Common myeloid progenitor, CD34-positive (primary cell): Measurements from ENCODE around the gene KCTD10.
A peak's percentile ranks its signal among the peaks of the same experiment; 100 is the strongest.

Experiments used
- CTCF ChIA-PET: fragments of 350-600 bp; sonication (Branson Sonifier 250); formaldehyde crosslinking; loops from one replicate; lab custom pipeline; 2021; ENCODE audit warnings: antibody characterized with exemption; lab: Charles Lee
- POLR2A ChIA-PET: fragments of 350-600 bp; sonication (Branson Sonifier 250); formaldehyde crosslinking; loops from one replicate; lab custom pipeline; 2021; ENCODE audit warnings: antibody characterized with exemption; lab: Charles Lee
- DNase-seq, 3 donors: peaks; one replicate each; pipeline versions ENCODE4 v3.0.0 to v3.0.0-alpha.2; 2013
- H3K27ac ChIP-seq, 2 experiments: 1 replicate in 1 of 2; 2 replicates in 1 of 2; pipeline ENCODE4 v1.7.0; 2013; ENCODE audit warnings: inconsistent platforms in 2 of 2, low read length in 2 of 2, mild to moderate bottlenecking in 2 of 2, low read depth in 1 of 2, moderate library complexity in 1 of 2; ENCODE audit not compliant: severe bottlenecking in 2 of 2, insufficient read depth in 1 of 2, poor library complexity in 1 of 2
- H3K27me3 ChIP-seq, 5 experiments: replicated peaks in 2 of 5; 1 replicate in 3 of 5; 2 replicates in 2 of 5; pipeline versions ENCODE4 v1.6.1 to v1.7.0; 2013; ENCODE audit warnings: low read length in 4 of 5, mild to moderate bottlenecking in 2 of 5, moderate library complexity in 2 of 5, inconsistent platforms in 1 of 5; ENCODE audit not compliant: insufficient read depth in 5 of 5, control insufficient read depth in 4 of 5
- H3K36me3 ChIP-seq, 4 experiments: 1 replicate in 2 of 4; 2 replicates in 2 of 4; pipeline versions ENCODE4 v1.6.1 to v1.7.0; 2013; ENCODE audit warnings: low read length in 3 of 4, control low read depth in 1 of 4, mild to moderate bottlenecking in 1 of 4; ENCODE audit not compliant: control insufficient read depth in 4 of 4, insufficient read depth in 4 of 4
- H3K4me1 ChIP-seq, 4 experiments: 1 replicate in 3 of 4; 2 replicates in 1 of 4; pipeline versions ENCODE4 v1.6.1 to v1.7.1; 2013; ENCODE audit warnings: low read length in 3 of 4, mild to moderate bottlenecking in 3 of 4, control low read depth in 1 of 4, inconsistent platforms in 1 of 4, moderate library complexity in 1 of 4; ENCODE audit not compliant: control insufficient read depth in 4 of 4, insufficient read depth in 4 of 4; ENCODE audit errors: control extremely low read depth in 1 of 4
- H3K4me3 ChIP-seq, 7 experiments: 1 replicate in 4 of 7; 2 replicates in 3 of 7; pipeline versions ENCODE4 v1.5.1 to v1.7.0; 2013; ENCODE audit warnings: mild to moderate bottlenecking in 7 of 7, low read length in 6 of 7, moderate library complexity in 6 of 7, inconsistent platforms in 2 of 7, low read depth in 2 of 7, control low read depth in 1 of 7; ENCODE audit not compliant: insufficient read depth in 4 of 7, control insufficient read depth in 1 of 7; ENCODE audit errors: extremely low read depth in 1 of 7
- H3K9me3 ChIP-seq, 5 experiments: 1 replicate in 4 of 5; 2 replicates in 1 of 5; pipeline versions ENCODE4 v1.6.1 to v1.7.1; 2013; ENCODE audit warnings: low read length in 4 of 5, mild to moderate bottlenecking in 2 of 5, inconsistent platforms in 1 of 5, low read depth in 1 of 5, moderate library complexity in 1 of 5; ENCODE audit not compliant: control insufficient read depth in 4 of 5, insufficient read depth in 2 of 5; ENCODE audit errors: control extremely low read depth in 1 of 5
- WGBS: methylation state at CpG from one replicate; pipeline ENCODE4 v1.1.5; 2013; ENCODE audit not compliant: insufficient coverage; 5-methylcytosine and 5-hydroxymethylcytosine counted together

Gene KCTD10

DNA sequence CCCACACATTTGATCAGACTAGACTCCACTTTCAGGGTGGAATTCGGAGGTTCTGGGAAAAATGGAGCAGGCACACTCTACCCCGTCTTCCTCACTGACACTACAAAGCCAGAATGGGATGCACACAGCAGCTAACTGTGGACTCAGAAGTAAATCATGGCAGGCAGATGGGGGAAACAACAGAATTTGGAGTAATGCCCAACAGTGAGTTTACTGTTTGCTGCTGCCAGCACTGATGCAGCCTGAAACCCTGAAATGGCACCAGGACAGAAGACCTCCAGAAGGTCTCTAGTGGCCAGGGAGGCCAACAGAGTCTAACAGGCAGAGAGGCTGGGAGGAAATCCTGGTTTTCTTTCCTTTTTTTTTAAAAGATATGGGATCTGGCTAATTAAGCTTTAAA lies 24.6 kb downstream of the KCTD10 start:
- Histone ChIP-seq H3K4me1 (no peaks in the 10 kb centered on the region), H3K9me3 (no peaks in the 10 kb centered on the region), H3K36me3 (peaks cover 4 to 89% (median 54%) of the 10 kb centered on the region in 4 experiments), H3K27me3 (no peaks in the 10 kb centered on the region), H3K4me3 (no peak overlapping the region), H3K27ac (no peak overlapping the region)
- ChIA-PET CTCF (interaction anchor here (1.9 kb wide), 1 partner anchor 13 kb away, joined by 4 read pairs; no protein-coding TSS in a partner anchor), POLR2A (no interaction called here)
- WGBS: 100% methylated on average over 2 of the region's 2 CpGs
- DNase-seq: no peak

- ChIA-PET POLR2A (no interaction called here), CTCF (interaction anchor here (1.4 kb wide), 1 partner anchor 8 kb away, joined by 3 read pairs; no protein-coding TSS in a partner anchor)
- no peaks in the 10 kb centered on the region for H3K4me1 ChIP-seq
- no peak overlapping the region for H3K27ac ChIP-seq
- WGBS: 97% methylated on average over 17 of the region's 23 CpGs
- no peak overlapping the region for H3K4me3 ChIP-seq
- no peak for DNase-seq
- H3K27me3 ChIP-seq: no peaks in the 10 kb centered on the region
- peaks cover 6 to 87% (median 52%) of the 10 kb centered on the region in 4 experiments for H3K36me3 ChIP-seq
- H3K9me3 ChIP-seq: no peaks in the 10 kb centered on the region
These were observed 25.7 kb downstream of the KCTD10 start for GRCh38 chr12:109451400-109451799.

- DNase-seq: no peak
- H3K9me3 ChIP-seq: no peaks in the 10 kb centered on the region
- WGBS: 100% methylated on average over 4 of the region's 4 CpGs
- H3K27ac ChIP-seq: no peak overlapping the region
- H3K4me3 ChIP-seq: no peak overlapping the region
- H3K4me1 ChIP-seq: no peaks in the 10 kb centered on the region
- H3K27me3 ChIP-seq: no peaks in the 10 kb centered on the region
- CTCF ChIA-PET: interaction anchor here (1.2 to 2.1 kb wide), 5 partner anchors 8 to 18 kb away, joined by 3 to 11 read pairs (median 3); no protein-coding TSS in a partner anchor
- POLR2A ChIA-PET: no interaction called here
- peaks cover 6 to 84% (median 47%) of the 10 kb centered on the region in 4 experiments for H3K36me3 ChIP-seq
These were observed 26.1 kb downstream of the KCTD10 start for GRCh38 chr12:109450980-109451379.

DNA sequence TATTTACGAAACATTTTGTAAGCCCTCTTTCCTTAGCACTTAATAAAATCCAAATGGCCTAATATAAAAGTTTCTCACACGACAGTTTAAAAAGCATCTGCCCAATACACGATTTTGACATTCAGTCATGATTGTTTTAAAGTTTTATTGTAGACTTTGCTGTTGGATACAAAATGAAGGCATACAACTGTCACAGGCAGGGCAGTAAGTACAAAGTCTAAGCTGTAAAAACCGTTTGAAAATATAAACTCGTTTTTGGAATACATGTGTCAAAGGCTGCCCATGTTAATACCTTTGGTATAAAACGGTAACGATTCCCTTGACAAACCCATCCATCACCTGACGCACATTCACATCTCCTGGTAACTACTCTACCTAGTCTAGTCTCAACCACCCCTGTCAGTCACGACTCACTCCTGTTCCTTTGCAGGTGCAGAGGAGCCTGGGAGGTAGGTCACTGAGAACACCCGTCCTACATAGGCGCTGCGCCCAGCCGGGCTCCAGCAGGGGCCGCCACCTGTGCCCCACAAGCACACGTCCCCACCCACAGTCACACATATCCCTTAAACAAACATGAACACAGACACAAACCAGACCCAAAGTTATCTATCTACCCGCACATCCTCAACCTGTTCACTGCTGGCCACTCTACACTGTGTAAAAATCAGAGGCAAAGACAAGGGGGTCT lies 27.1 kb downstream of the KCTD10 start:
- Histone ChIP-seq H3K27me3 (no peaks in the 10 kb centered on the region), H3K9me3 (no peaks in the 10 kb centered on the region), H3K27ac (no peak overlapping the region), H3K36me3 (peaks cover 2 to 77% (median 41%) of the 10 kb centered on the region in 4 experiments), H3K4me3 (no peak overlapping the region), H3K4me1 (no peaks in the 10 kb centered on the region)
- WGBS: 98% methylated on average over 7 of the region's 16 CpGs
- DNase-seq: peak in 2 of 3 donors; percentile 10 to 17
- ChIA-PET CTCF (interaction anchor here (0.6 to 2.1 kb wide), 7 partner anchors 9 to 19 kb away, joined by 3 to 11 read pairs (median 3); no protein-coding TSS in a partner anchor), POLR2A (no interaction called here)

GRCh38 chr12:109448707-109449390 lies 28.3 kb downstream of the KCTD10 start:
- ChIA-PET POLR2A (interaction anchor here (0.8 kb wide), 1 partner anchor 9 kb away, joined by 4 read pairs; no protein-coding TSS in a partner anchor), CTCF (interaction anchor here (1.0 to 2.1 kb wide), 3 partner anchors 12 to 20 kb away, joined by 3 to 11 read pairs (median 6); no protein-coding TSS in a partner anchor)
- Histone ChIP-seq H3K9me3 (no peaks in the 10 kb centered on the region), H3K27ac (no peak overlapping the region), H3K4me3 (no peak overlapping the region), H3K4me1 (no peaks in the 10 kb centered on the region), H3K36me3 (peaks cover 2 to 67% (median 34%) of the 10 kb centered on the region in 4 experiments), H3K27me3 (no peaks in the 10 kb centered on the region)
- 100% methylated on average over 7 of the region's 8 CpGs for WGBS
- DNase-seq: no peak

- CTCF ChIA-PET: interaction anchor here (1.0 to 2.4 kb wide), 2 partner anchors 15 to 18 kb away, joined by 3 to 9 read pairs; no protein-coding TSS in a partner anchor
These were observed 28.8 kb downstream of the KCTD10 start for GRCh38 chr12:109448272-109448671.

More at GRCh38 chr12:109448272-109448671, 28.8 kb downstream of the KCTD10 start:
- no peak for DNase-seq
- no peaks in the 10 kb centered on the region for H3K27me3 ChIP-seq
- no peak overlapping the region for H3K4me3 ChIP-seq
- no peaks in the 10 kb centered on the region for H3K4me1 ChIP-seq
- WGBS: 100% methylated on average over 4 of the region's 5 CpGs
- POLR2A ChIA-PET: no interaction called here
- H3K27ac ChIP-seq: no peak overlapping the region
- no peaks in the 10 kb centered on the region for H3K9me3 ChIP-seq
- H3K36me3 ChIP-seq: peaks cover 2 to 62% (median 30%) of the 10 kb centered on the region in 4 experiments
